Endothelial cell of umbilical vein (primary cell): ENCODE measurements around the gene C1QC. TPM values are rescaled to one million over a fixed set of nuclear protein-coding genes. Genes with fewer than 3 reads are reported as not detected.

ENCODE experiments used
- BruUV-seq: library from RNA; stranded (reverse); fragments of 400-500 nt; replicated peaks from 2 replicates; lab custom pipeline; 2021; lab: Mats Ljungman, UMichigan
- CTCF ChIA-PET: fragments of 300-600, 350-600 bp; sonication (Branson Sonifier 250); formaldehyde crosslinking; loops from one replicate; lab custom pipeline; 2021; ENCODE audit warnings: antibody characterized with exemption, inconsistent platforms; lab: Charles Lee
- POLR2A ChIA-PET: fragments of 300-600, 350-600 bp; sonication (Branson Sonifier 250); formaldehyde crosslinking; loops from one replicate; lab custom pipeline; 2021; ENCODE audit warnings: antibody characterized with exemption, inconsistent platforms; lab: Charles Lee
- DNase-seq: peaks from one replicate; pipeline ENCODE4 v3.0.0-alpha.2; 2011; ENCODE audit warnings: low read depth, low spot score
- FAIRE-seq: peaks from 2 replicates; lab custom pipeline; 2011; peaks lifted over from hg19 to GRCh38; lab: Jason Lieb, UNC
- H2AFZ ChIP-seq: 2 replicates; pipeline ENCODE4 v1.6.0; 2012; ENCODE audit warnings: low read depth, low read length, control low read depth, inconsistent platforms
- H3K27ac ChIP-seq: 2 replicates; pipeline ENCODE4 v1.5.1; 2011; ENCODE audit warnings: low read depth, mild to moderate bottlenecking, control low read depth, low read length, moderate library complexity; ENCODE audit not compliant: insufficient read depth
- H3K27me3 ChIP-seq, 2 experiments: 2 replicates each; pipeline versions ENCODE4 v1.6.0 to v1.6.1; 2011; ENCODE audit warnings: low read length in 2 of 2, mixed read lengths in 1 of 2; ENCODE audit not compliant: control insufficient read depth in 2 of 2, insufficient read depth in 2 of 2
- H3K36me3 ChIP-seq, 2 experiments: 2 replicates in 1 of 2; 3 replicates in 1 of 2; pipeline ENCODE4 v1.5.1; 2011; ENCODE audit warnings: low read length in 2 of 2, mild to moderate bottlenecking in 1 of 2, moderate library complexity in 1 of 2; ENCODE audit not compliant: control insufficient read depth in 2 of 2, insufficient read depth in 2 of 2; ENCODE audit errors: extremely low read depth in 1 of 2
- H3K4me1 ChIP-seq: 3 replicates; pipeline ENCODE4 v1.5.1; 2011; ENCODE audit warnings: mild to moderate bottlenecking, low read length; ENCODE audit not compliant: control insufficient read depth, insufficient read depth; ENCODE audit errors: extremely low read depth
- H3K4me2 ChIP-seq: 2 replicates; pipeline ENCODE4 v1.6.1; 2011; ENCODE audit warnings: low read length, control low read depth, mixed read lengths; ENCODE audit not compliant: insufficient read depth
- H3K4me3 ChIP-seq, 3 experiments: fragments of 200-600 bp in 1 of 3; sonication (generic), shearing (Covaris generic) in 1 of 3; replicated peaks in 1 of 3; 2 replicates each; pipeline ENCODE4 v1.5.1; 2011 to 2016; ENCODE audit warnings: control low read depth in 3 of 3, low read length in 3 of 3, mild to moderate bottlenecking in 2 of 3, inconsistent platforms in 1 of 3, low read depth in 1 of 3, moderate library complexity in 1 of 3; ENCODE audit not compliant: insufficient read depth in 1 of 3
- H3K79me2 ChIP-seq: 2 replicates; pipeline ENCODE4 v1.6.0; 2012; ENCODE audit warnings: low read length, inconsistent platforms; ENCODE audit not compliant: control insufficient read depth, insufficient read depth
- H3K9ac ChIP-seq: replicated peaks from 2 replicates; pipeline ENCODE3; 2011; ENCODE audit warnings: low read length, control low read depth; ENCODE audit not compliant: insufficient read depth; ENCODE audit errors: extremely low read depth
- H3K9me1 ChIP-seq: replicated peaks from 3 replicates; pipeline ENCODE4 v1.6.0; 2011; ENCODE audit warnings: mild to moderate bottlenecking, low read length; ENCODE audit not compliant: control insufficient read depth, insufficient read depth; ENCODE audit errors: extremely low read depth
- H3K9me3 ChIP-seq: replicated peaks from 2 replicates; pipeline ENCODE4 v1.5.1; 2012; ENCODE audit warnings: low read length, inconsistent platforms; ENCODE audit not compliant: control insufficient read depth, insufficient read depth
- H4K20me1 ChIP-seq: replicated peaks from 2 replicates; pipeline ENCODE3; 2011; ENCODE audit warnings: mild to moderate bottlenecking, low read length; ENCODE audit not compliant: control insufficient read depth, insufficient read depth; ENCODE audit errors: extremely low read depth
- EZH2 ChIP-seq: IDR thresholded peaks from 2 replicates; pipeline ENCODE4 v1.6.1; 2012; ENCODE audit warnings: borderline replicate concordance, low read depth, mild to moderate bottlenecking, moderate library complexity, low read length, inconsistent platforms; ENCODE audit not compliant: severe bottlenecking
- FOS ChIP-seq: IDR thresholded peaks from 2 replicates; pipeline ENCODE4 v1.6.1; 2011; ENCODE audit warnings: mild to moderate bottlenecking, low read length, moderate library complexity, borderline replicate concordance; ENCODE audit not compliant: insufficient read depth
- GATA2 ChIP-seq: IDR thresholded peaks from 2 replicates; pipeline ENCODE4 v1.7.0; 2011; ENCODE audit warnings: low read depth, mild to moderate bottlenecking, moderate library complexity, mixed read lengths, low read length; ENCODE audit not compliant: insufficient read length, insufficient read depth
- JUN ChIP-seq: IDR thresholded peaks from 2 replicates; pipeline ENCODE4 v1.6.1; 2011; ENCODE audit warnings: borderline replicate concordance, low read depth; ENCODE audit not compliant: insufficient read length, insufficient read depth
- MYC ChIP-seq: IDR thresholded peaks from one replicate; pipeline ENCODE4 v1.6.1; 2011; ENCODE audit warnings: mild to moderate bottlenecking, low read depth, low read length
- POLR2A ChIP-seq: IDR thresholded peaks from 2 replicates; pipeline ENCODE4 v1.6.1; 2012; ENCODE audit warnings: low read depth, mild to moderate bottlenecking, control low read depth, low read length
- POLR2AphosphoS5 ChIP-seq: IDR thresholded peaks from 2 replicates; pipeline ENCODE4 v1.6.1; 2012; ENCODE audit warnings: low read depth, mild to moderate bottlenecking, control low read depth, low read length, moderate library complexity; ENCODE audit not compliant: insufficient read depth
- dilution Hi-C: fragments of 300-500 bp; cut with MboI; formaldehyde crosslinking; loops from one replicate; pipeline ENCODE4 v1.15.0; 2019; ENCODE audit warnings: low sequenced_read_pairs; ENCODE audit not compliant: extremely low pct_ligation_motif_present
- intact Hi-C: fragments of 100-400 bp; cut with micrococcal nuclease; formaldehyde crosslinking; loops from one replicate; pipeline ENCODE4 v1.10.0; 2022
- polyA plus RNA-seq, 4 experiments: library from polyadenylated mRNA; depleted of rRNA in 3 of 4; stranded (reverse) in 3 of 4; unstranded in 1 of 4; fragments of >200 nt; gene quantifications; 2 replicates each; pipeline versions ENCODE4 v1.2.1 to v1.2.3, GENCODE V29; 2011 to 2012; ENCODE audit warnings: missing spikeins in 1 of 4
- total RNA-seq: library from RNA; stranded (reverse); gene quantifications from 2 replicates; pipeline ENCODE4 v1.2.3, GENCODE V29; 2021
- TF ChIP-seq, protein P1 (sequence below): IDR thresholded peaks from 2 replicates; pipeline ENCODE4 v1.6.1; 2011; ENCODE audit not compliant: insufficient read depth, insufficient read length
- TF ChIP-seq, protein P2 (sequence below), 2 donors: IDR thresholded peaks; 1 replicate in 1 of 2; 2 replicates in 1 of 2; pipeline ENCODE4 v1.5.1; 2011; ENCODE audit warnings: low read length in 2 of 2, mild to moderate bottlenecking in 2 of 2, moderate library complexity in 2 of 2, control low read depth in 1 of 2, inconsistent platforms in 1 of 2, low read depth in 1 of 2; ENCODE audit not compliant: insufficient read depth in 1 of 2; ENCODE audit errors: extremely low read depth in 1 of 2

Gene C1QC
- total and polyA plus RNA-seq, 2 donors (not counting 3 experiments of a cell fraction or from before 2014, with no cell fraction given) = not detected

GRCh38 chr1:22609291-22609690 lies 34.1 kb upstream of the C1QC start:
- no peaks in the 10 kb centered on the region for H4K20me1 ChIP-seq
- H3K4me3 ChIP-seq = no peak overlapping the region
- no peak for DNase-seq
- no peaks in the 10 kb centered on the region for H3K4me1 ChIP-seq
- POLR2A ChIA-PET = no interaction called here
- no peaks in the 10 kb centered on the region for H3K79me2 ChIP-seq
- no TSS peak for BruUV-seq
- H3K9me1 ChIP-seq = no peaks in the 10 kb centered on the region
- intact Hi-C loops = no loop called here
- peaks cover 8 to 10% of the 10 kb centered on the region in 2 experiments for H3K27me3 ChIP-seq
- TF ChIP-seq FOS (no peak), POLR2A (no peak), JUN (no peak), GATA2 (no peak), MYC (no peak), EZH2 (no peak), POLR2AphosphoS5 (no peak)
- TF ChIP-seq, protein P1, sequence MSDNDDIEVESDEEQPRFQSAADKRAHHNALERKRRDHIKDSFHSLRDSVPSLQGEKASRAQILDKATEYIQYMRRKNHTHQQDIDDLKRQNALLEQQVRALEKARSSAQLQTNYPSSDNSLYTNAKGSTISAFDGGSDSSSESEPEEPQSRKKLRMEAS = no peak
- TF ChIP-seq, protein P2, sequence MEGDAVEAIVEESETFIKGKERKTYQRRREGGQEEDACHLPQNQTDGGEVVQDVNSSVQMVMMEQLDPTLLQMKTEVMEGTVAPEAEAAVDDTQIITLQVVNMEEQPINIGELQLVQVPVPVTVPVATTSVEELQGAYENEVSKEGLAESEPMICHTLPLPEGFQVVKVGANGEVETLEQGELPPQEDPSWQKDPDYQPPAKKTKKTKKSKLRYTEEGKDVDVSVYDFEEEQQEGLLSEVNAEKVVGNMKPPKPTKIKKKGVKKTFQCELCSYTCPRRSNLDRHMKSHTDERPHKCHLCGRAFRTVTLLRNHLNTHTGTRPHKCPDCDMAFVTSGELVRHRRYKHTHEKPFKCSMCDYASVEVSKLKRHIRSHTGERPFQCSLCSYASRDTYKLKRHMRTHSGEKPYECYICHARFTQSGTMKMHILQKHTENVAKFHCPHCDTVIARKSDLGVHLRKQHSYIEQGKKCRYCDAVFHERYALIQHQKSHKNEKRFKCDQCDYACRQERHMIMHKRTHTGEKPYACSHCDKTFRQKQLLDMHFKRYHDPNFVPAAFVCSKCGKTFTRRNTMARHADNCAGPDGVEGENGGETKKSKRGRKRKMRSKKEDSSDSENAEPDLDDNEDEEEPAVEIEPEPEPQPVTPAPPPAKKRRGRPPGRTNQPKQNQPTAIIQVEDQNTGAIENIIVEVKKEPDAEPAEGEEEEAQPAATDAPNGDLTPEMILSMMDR (IDR thresholded peaks at IDR 0.05; ENCODE audit: extremely low read depth in 1 of 2, insufficient read depth in 1 of 2, low read depth in 1 of 2, low read length in 2 of 2) = no peak
- H3K36me3 ChIP-seq = no peaks in the 10 kb centered on the region
- no peaks in the 10 kb centered on the region for H3K9me3 ChIP-seq
- no peak overlapping the region for H3K27ac ChIP-seq
- no peak overlapping the region for H3K9ac ChIP-seq
- FAIRE-seq = no peak
- CTCF ChIA-PET = no interaction called here
- dilution Hi-C loops = no loop called here
- H2AFZ ChIP-seq = no peak overlapping the region
- H3K4me2 ChIP-seq = no peak overlapping the region
